ENCODE results near the gene TBX5. TPM values are rescaled to one million over a fixed set of nuclear protein-coding genes. Genes with fewer than 3 reads are reported as not detected.

TBX5 gene
- polyA plus RNA-seq, 1 of the 3 experiments (the other 2 are of a cell fraction): not detected

DNA sequence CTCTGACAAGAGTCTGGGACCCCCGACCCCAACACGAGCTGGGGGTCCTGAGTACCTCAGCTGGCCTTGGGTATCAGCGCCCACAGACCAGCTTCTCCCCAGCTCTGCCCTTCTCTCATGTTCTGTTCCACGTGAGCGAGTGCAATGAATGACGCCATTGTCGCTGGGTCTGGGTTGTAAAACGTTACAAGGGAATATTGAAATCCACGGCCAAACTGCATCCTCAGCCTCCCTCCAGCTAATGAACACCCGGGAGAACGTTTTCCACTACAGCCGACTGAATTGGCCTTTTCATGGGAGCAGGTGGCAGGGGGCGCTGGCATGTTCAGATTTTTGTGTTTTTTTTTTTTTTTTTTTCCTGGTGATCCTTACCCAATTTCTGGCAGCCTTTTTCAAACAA, 34.7 kb downstream of the TBX5 start:
- no peak for DNase-seq
- H3K9me2 ChIP-seq: no peaks in the 10 kb centered on the region
- no peaks in the 10 kb centered on the region for H3F3A ChIP-seq (replicated peaks; ENCODE audit: insufficient read depth)
- H3K27me3 ChIP-seq (ENCODE audit: insufficient read depth): no peaks in the 10 kb centered on the region; the same call in 1 of the 2 replicates
- no peaks in the 10 kb centered on the region for H3K4me1 ChIP-seq (ENCODE audit: control insufficient read depth in 1 of 2, insufficient read depth in 2 of 2, low read depth in 1 of 2, low read length in 1 of 2)
- H4K20me1 ChIP-seq (ENCODE audit: insufficient read depth): no peaks in the 10 kb centered on the region
- no peaks in the 10 kb centered on the region for H3K36me3 ChIP-seq (replicated peaks in 1 of 2; ENCODE audit: control insufficient read depth in 1 of 2, insufficient read depth in 2 of 2, low read length in 1 of 2)
- H3K4me3 ChIP-seq (ENCODE audit: low read depth in 2 of 2, low read length in 1 of 2): no peak overlapping the region
- no peak overlapping the region for H3K27ac ChIP-seq (ENCODE audit: low read depth in 2 of 2, low read length in 1 of 2)
- H3K79me2 ChIP-seq (ENCODE audit: insufficient read depth): no peaks in the 10 kb centered on the region
- ChIA-PET CTCF (interaction anchor here (1.2 kb wide), 1 partner anchor 137 kb away, joined by 3 read pairs; no protein-coding TSS in a partner anchor), POLR2A (no interaction called here)
- no peak overlapping the region for H2AFZ ChIP-seq (ENCODE audit: low read depth)
- no peak overlapping the region for H3K9ac ChIP-seq
- TF ChIP-seq EP300 (IDR thresholded peaks at IDR 0.05; ENCODE audit: borderline replicate concordance in 1 of 2, low read depth in 1 of 2, low read length in 1 of 2) (no peak), TEAD4 (IDR thresholded peaks at IDR 0.05; ENCODE audit: borderline replicate concordance, insufficient read depth) (no peak)
- TF ChIP-seq, protein P1, sequence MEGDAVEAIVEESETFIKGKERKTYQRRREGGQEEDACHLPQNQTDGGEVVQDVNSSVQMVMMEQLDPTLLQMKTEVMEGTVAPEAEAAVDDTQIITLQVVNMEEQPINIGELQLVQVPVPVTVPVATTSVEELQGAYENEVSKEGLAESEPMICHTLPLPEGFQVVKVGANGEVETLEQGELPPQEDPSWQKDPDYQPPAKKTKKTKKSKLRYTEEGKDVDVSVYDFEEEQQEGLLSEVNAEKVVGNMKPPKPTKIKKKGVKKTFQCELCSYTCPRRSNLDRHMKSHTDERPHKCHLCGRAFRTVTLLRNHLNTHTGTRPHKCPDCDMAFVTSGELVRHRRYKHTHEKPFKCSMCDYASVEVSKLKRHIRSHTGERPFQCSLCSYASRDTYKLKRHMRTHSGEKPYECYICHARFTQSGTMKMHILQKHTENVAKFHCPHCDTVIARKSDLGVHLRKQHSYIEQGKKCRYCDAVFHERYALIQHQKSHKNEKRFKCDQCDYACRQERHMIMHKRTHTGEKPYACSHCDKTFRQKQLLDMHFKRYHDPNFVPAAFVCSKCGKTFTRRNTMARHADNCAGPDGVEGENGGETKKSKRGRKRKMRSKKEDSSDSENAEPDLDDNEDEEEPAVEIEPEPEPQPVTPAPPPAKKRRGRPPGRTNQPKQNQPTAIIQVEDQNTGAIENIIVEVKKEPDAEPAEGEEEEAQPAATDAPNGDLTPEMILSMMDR (IDR thresholded peaks at IDR 0.05): no peak
- H3K4me2 ChIP-seq: no peak overlapping the region
- no peaks in the 10 kb centered on the region for H3K9me3 ChIP-seq
- WGBS (ENCODE audit: low lambda C conversion rate): 10% methylated on average over 13 of the region's 13 CpGs

DNA sequence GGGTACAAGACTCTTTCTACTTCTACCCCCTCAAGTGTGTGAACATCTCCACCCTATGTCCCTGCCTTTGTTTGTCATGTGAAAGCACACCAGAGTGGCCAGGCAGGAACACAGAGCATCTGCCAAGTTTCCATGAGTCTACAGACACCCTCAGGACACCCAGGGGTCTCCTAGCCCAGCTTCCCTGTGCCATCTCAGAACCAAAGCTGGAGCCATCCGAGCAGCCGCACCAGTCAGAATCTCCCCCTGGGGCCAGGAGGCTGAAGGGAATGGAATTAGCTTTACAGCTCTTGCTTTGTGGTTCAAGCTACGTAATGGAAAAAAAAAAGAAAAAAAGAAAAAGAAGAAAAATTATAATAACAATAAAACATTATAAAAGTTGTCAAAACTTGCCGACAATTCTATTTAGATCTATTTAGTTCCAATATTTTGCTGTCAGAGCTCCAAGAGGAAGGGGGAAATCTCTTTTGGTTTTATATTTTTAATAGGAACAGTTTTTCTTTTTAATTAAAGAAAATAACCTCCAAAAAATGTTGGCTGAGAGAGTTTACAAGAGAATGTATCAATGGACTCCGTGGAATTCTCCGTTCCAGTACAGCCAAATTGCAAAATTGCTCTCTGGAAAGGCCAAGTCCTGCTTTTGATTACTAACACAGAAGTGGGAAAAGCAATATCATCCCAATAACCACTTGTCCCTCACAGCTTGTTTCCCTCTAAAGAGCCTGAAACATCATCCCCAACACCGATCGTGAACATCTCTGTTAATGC, 37.1 kb downstream of the TBX5 start:
- no peak overlapping the region for H2AFZ ChIP-seq (ENCODE audit: low read depth)
- H3K9me3 ChIP-seq: no peaks in the 10 kb centered on the region
- H3K27ac ChIP-seq (ENCODE audit: low read depth in 2 of 2, low read length in 1 of 2): no peak overlapping the region
- no peaks in the 10 kb centered on the region for H3K79me2 ChIP-seq (ENCODE audit: insufficient read depth)
- TF ChIP-seq, protein P2, sequence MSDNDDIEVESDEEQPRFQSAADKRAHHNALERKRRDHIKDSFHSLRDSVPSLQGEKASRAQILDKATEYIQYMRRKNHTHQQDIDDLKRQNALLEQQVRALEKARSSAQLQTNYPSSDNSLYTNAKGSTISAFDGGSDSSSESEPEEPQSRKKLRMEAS (IDR thresholded peaks at IDR 0.05; ENCODE audit: low read depth): no peak
- TF ChIP-seq ELF1 (IDR thresholded peaks at IDR 0.05): no peak
- no peak for TF ChIP-seq JUND (IDR thresholded peaks at IDR 0.05)
- no peak for TF ChIP-seq SIN3A (IDR thresholded peaks at IDR 0.05; ENCODE audit: borderline replicate concordance, low read depth, low read length)
- no peak for TF ChIP-seq CHD2 (IDR thresholded peaks at IDR 0.05; ENCODE audit: low read length, partially characterized antibody)
- TF ChIP-seq EP300 (IDR thresholded peaks at IDR 0.05; ENCODE audit: borderline replicate concordance in 1 of 2, low read depth in 1 of 2, low read length in 1 of 2): no peak
- no peak for TF ChIP-seq RCOR1 (IDR thresholded peaks at IDR 0.05; ENCODE audit: low read length)
- TF ChIP-seq, protein P3, sequence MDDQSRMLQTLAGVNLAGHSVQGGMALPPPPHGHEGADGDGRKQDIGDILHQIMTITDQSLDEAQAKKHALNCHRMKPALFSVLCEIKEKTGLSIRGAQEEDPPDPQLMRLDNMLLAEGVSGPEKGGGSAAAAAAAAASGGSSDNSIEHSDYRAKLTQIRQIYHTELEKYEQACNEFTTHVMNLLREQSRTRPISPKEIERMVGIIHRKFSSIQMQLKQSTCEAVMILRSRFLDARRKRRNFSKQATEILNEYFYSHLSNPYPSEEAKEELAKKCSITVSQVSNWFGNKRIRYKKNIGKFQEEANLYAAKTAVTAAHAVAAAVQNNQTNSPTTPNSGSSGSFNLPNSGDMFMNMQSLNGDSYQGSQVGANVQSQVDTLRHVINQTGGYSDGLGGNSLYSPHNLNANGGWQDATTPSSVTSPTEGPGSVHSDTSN (IDR thresholded peaks at IDR 0.05): no peak
- TF ChIP-seq, protein P4, sequence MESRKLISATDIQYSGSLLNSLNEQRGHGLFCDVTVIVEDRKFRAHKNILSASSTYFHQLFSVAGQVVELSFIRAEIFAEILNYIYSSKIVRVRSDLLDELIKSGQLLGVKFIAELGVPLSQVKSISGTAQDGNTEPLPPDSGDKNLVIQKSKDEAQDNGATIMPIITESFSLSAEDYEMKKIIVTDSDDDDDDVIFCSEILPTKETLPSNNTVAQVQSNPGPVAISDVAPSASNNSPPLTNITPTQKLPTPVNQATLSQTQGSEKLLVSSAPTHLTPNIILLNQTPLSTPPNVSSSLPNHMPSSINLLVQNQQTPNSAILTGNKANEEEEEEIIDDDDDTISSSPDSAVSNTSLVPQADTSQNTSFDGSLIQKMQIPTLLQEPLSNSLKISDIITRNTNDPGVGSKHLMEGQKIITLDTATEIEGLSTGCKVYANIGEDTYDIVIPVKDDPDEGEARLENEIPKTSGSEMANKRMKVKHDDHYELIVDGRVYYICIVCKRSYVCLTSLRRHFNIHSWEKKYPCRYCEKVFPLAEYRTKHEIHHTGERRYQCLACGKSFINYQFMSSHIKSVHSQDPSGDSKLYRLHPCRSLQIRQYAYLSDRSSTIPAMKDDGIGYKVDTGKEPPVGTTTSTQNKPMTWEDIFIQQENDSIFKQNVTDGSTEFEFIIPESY (IDR thresholded peaks at IDR 0.05; ENCODE audit: borderline replicate concordance, low read depth): no peak
- TF ChIP-seq SMC3 (IDR thresholded peaks at IDR 0.05; ENCODE audit: low read depth, low read length): no peak
- TF ChIP-seq RXRA (IDR thresholded peaks at IDR 0.05; ENCODE audit: borderline replicate concordance, low read depth): no peak
- H3K36me3 ChIP-seq (replicated peaks in 1 of 2; ENCODE audit: control insufficient read depth in 1 of 2, insufficient read depth in 2 of 2, low read length in 1 of 2): no peaks in the 10 kb centered on the region
- DNase-seq: no peak
- H3K9me2 ChIP-seq: no peaks in the 10 kb centered on the region
- WGBS (ENCODE audit: low lambda C conversion rate): 27% methylated on average over 8 of the region's 8 CpGs
- CTCF ChIA-PET: interaction anchor here (1.7 kb wide), 1 partner anchor 388 kb away, joined by 3 read pairs; no protein-coding TSS in a partner anchor
- no peak overlapping the region for H3K4me2 ChIP-seq
- H3K27me3 ChIP-seq (ENCODE audit: insufficient read depth): no peaks in the 10 kb centered on the region; the same call in 1 of the 2 replicates
- no peaks in the 10 kb centered on the region for H4K20me1 ChIP-seq (ENCODE audit: insufficient read depth)
- no peaks in the 10 kb centered on the region for H3F3A ChIP-seq (replicated peaks; ENCODE audit: insufficient read depth)
- no peaks in the 10 kb centered on the region for H3K4me1 ChIP-seq (ENCODE audit: control insufficient read depth in 1 of 2, insufficient read depth in 2 of 2, low read depth in 1 of 2, low read length in 1 of 2)
- POLR2A ChIA-PET: no interaction called here
- H3K9ac ChIP-seq: no peak overlapping the region
- no peak overlapping the region for H3K4me3 ChIP-seq (ENCODE audit: low read depth in 2 of 2, low read length in 1 of 2)

All from SK-N-SH (cell line).